HEK293 (cell line): ENCODE measurements around the gene NAALADL2.

Source experiments
- CTCF ChIA-PET: fragments of 350-600 bp; formaldehyde crosslinking; extraction: SDS; loops from one replicate; lab custom pipeline; 2021; ENCODE audit warnings: antibody characterized with exemption; lab: Yijun Ruan, JAX
- POLR2A ChIA-PET: fragments of 300-600 bp; formaldehyde crosslinking; extraction: SDS; loops from one replicate; lab custom pipeline; 2020; ENCODE audit warnings: antibody characterized with exemption, inconsistent platforms; lab: Yijun Ruan, JAX
- H3K27ac ChIP-seq: fragments of 200-500 bp; sonication (Bioruptor generic); 2 replicates; pipeline ENCODE4 v1.5.1; 2014; ENCODE audit warnings: low read depth, low read length, control low read depth, inconsistent platforms; ENCODE audit errors: extremely low read depth
- H3K36me3 ChIP-seq, 2 experiments: fragments of 200-500 bp in 1 of 2; sonication (Bioruptor generic) in 1 of 2; 1 replicate in 1 of 2; 2 replicates in 1 of 2; pipeline ENCODE4 v1.5.1; 2014 to 2017; ENCODE audit warnings: inconsistent platforms in 2 of 2, low read length in 2 of 2; ENCODE audit not compliant: control insufficient read depth in 2 of 2, insufficient read depth in 1 of 2
- H3K4me1 ChIP-seq: fragments of 200-500 bp; sonication (Bioruptor generic); 2 replicates; pipeline ENCODE4 v1.5.1; 2014; ENCODE audit warnings: mild to moderate bottlenecking, low read length, inconsistent platforms; ENCODE audit not compliant: control insufficient read depth, insufficient read depth
- H3K4me3 ChIP-seq: 2 replicates; pipeline ENCODE4 v1.5.1; 2011; ENCODE audit warnings: low read depth, mild to moderate bottlenecking, control low read depth, low read length, moderate library complexity
- H3K9me3 ChIP-seq: fragments of 200-500 bp; sonication (Bioruptor generic); 2 replicates; pipeline ENCODE4 v1.5.1; 2014; ENCODE audit warnings: low read depth, low read length, inconsistent platforms; ENCODE audit not compliant: control insufficient read depth, insufficient read depth
- HOXD13 ChIP-seq: sonication (generic); formaldehyde crosslinking; IDR thresholded peaks from 2 replicates; pipeline ENCODE4 v1.8.0; 2022; ENCODE audit warnings: missing genetic modification reagents, borderline replicate concordance
- SCRT1 ChIP-seq: fragments of 450-650 bp; formaldehyde crosslinking; IDR thresholded peaks from 2 replicates; pipeline ENCODE4 v1.5.1; 2016; ENCODE audit warnings: missing biosample characterization, missing genetic modification characterization, borderline replicate concordance
- SCRT2 ChIP-seq: fragments of 450-650 bp; formaldehyde crosslinking; IDR thresholded peaks from 2 replicates; pipeline ENCODE4 v1.5.1; 2016; ENCODE audit warnings: missing biosample characterization, missing genetic modification characterization
- ZBTB48 ChIP-seq: fragments of 450-650 bp; formaldehyde crosslinking; IDR thresholded peaks from 2 replicates; pipeline ENCODE4 v1.5.1; 2016; ENCODE audit warnings: missing biosample characterization, missing genetic modification characterization
- ZFP37 ChIP-seq: fragments of 450-650 bp; formaldehyde crosslinking; IDR thresholded peaks from 2 replicates; pipeline ENCODE4 v1.5.1; 2016; ENCODE audit warnings: missing biosample characterization, missing genetic modification characterization
- ZNF121 ChIP-seq: fragments of 450-650 bp; formaldehyde crosslinking; IDR thresholded peaks from 2 replicates; pipeline ENCODE4 v1.5.1; 2016; ENCODE audit warnings: missing biosample characterization, missing genetic modification characterization
- ZNF133 ChIP-seq: fragments of 450-650 bp; formaldehyde crosslinking; IDR thresholded peaks from 2 replicates; pipeline ENCODE4 v1.5.1; 2016; ENCODE audit warnings: missing biosample characterization, missing genetic modification characterization
- ZNF157 ChIP-seq: fragments of 450-650 bp; formaldehyde crosslinking; IDR thresholded peaks from 2 replicates; pipeline ENCODE4 v1.5.1; 2016; ENCODE audit warnings: missing biosample characterization, missing genetic modification characterization
- ZNF19 ChIP-seq: fragments of 450-650 bp; formaldehyde crosslinking; IDR thresholded peaks from 2 replicates; pipeline ENCODE4; 2016; ENCODE audit warnings: missing biosample characterization, missing genetic modification characterization, low read depth
- ZNF202 ChIP-seq: fragments of 450-650 bp; formaldehyde crosslinking; IDR thresholded peaks from 2 replicates; pipeline ENCODE4 v1.5.1; 2016; ENCODE audit warnings: missing biosample characterization, missing genetic modification characterization, borderline replicate concordance
- ZNF248 ChIP-seq: fragments of 450-650 bp; formaldehyde crosslinking; IDR thresholded peaks from 2 replicates; pipeline ENCODE4 v1.5.1; 2017; ENCODE audit warnings: missing biosample characterization, missing genetic modification characterization
- ZNF266 ChIP-seq: fragments of 450-650 bp; formaldehyde crosslinking; IDR thresholded peaks from 2 replicates; pipeline ENCODE4 v1.5.1; 2016; ENCODE audit warnings: missing biosample characterization, missing genetic modification characterization, low read depth
- ZNF426 ChIP-seq: fragments of 450-650 bp; formaldehyde crosslinking; IDR thresholded peaks from 2 replicates; pipeline ENCODE4 v1.5.1; 2017; ENCODE audit warnings: missing biosample characterization, missing genetic modification characterization, mild to moderate bottlenecking, inconsistent platforms, moderate library complexity
- ZNF433 ChIP-seq: fragments of 450-650 bp; formaldehyde crosslinking; IDR thresholded peaks from 2 replicates; pipeline ENCODE4 v1.5.1; 2016; ENCODE audit warnings: missing biosample characterization, missing genetic modification characterization, low read depth
- ZNF48 ChIP-seq: fragments of 450-650 bp; formaldehyde crosslinking; IDR thresholded peaks from 2 replicates; pipeline ENCODE4 v1.5.1; 2016; ENCODE audit warnings: missing biosample characterization, missing genetic modification characterization
- ZNF529 ChIP-seq: fragments of 450-650 bp; formaldehyde crosslinking; IDR thresholded peaks from 2 replicates; pipeline ENCODE4 v1.5.1; 2017; ENCODE audit warnings: missing genetic modification characterization, missing biosample characterization; ENCODE audit not compliant: insufficient replicate concordance
- ZNF530 ChIP-seq: fragments of 450-650 bp; formaldehyde crosslinking; IDR thresholded peaks from 2 replicates; pipeline ENCODE4 v1.5.1; 2016; ENCODE audit warnings: low read depth, missing biosample characterization, missing genetic modification characterization
- ZNF560 ChIP-seq: fragments of 450-650 bp; formaldehyde crosslinking; IDR thresholded peaks from 2 replicates; pipeline ENCODE4 v1.5.1; 2017; ENCODE audit warnings: missing biosample characterization, missing genetic modification characterization, borderline replicate concordance
- ZNF571 ChIP-seq: fragments of 450-650 bp; formaldehyde crosslinking; IDR thresholded peaks from 2 replicates; pipeline ENCODE4 v1.5.0; 2017; ENCODE audit warnings: missing biosample characterization, missing genetic modification characterization
- ZNF677 ChIP-seq: fragments of 450-650 bp; IDR thresholded peaks from 2 replicates; pipeline ENCODE4 v1.5.0; 2018; ENCODE audit warnings: missing biosample characterization, mild to moderate bottlenecking, missing genetic modification characterization, moderate library complexity
- ZNF76 ChIP-seq: fragments of 450-650 bp; formaldehyde crosslinking; IDR thresholded peaks from 2 replicates; pipeline ENCODE4; 2016; ENCODE audit warnings: low read depth, missing biosample characterization, missing genetic modification characterization, borderline replicate concordance
- TF ChIP-seq, protein P1 (sequence below): fragments of 450-650 bp; formaldehyde crosslinking; IDR thresholded peaks from 2 replicates; pipeline ENCODE4 v1.5.1; 2016; ENCODE audit warnings: missing biosample characterization, missing genetic modification characterization
- TF ChIP-seq, protein P2 (sequence below): fragments of 450-650 bp; formaldehyde crosslinking; IDR thresholded peaks from 2 replicates; pipeline ENCODE4 v1.5.1; 2016; ENCODE audit warnings: missing biosample characterization, missing genetic modification characterization
- TF ChIP-seq, protein P3 (sequence below): fragments of 450-650 bp; formaldehyde crosslinking; IDR thresholded peaks from 2 replicates; pipeline ENCODE4 v1.5.1; 2017; ENCODE audit warnings: missing biosample characterization, missing genetic modification characterization
- TF ChIP-seq, protein P4 (sequence below): fragments of 450-650 bp; formaldehyde crosslinking; conservative IDR thresholded peaks from 2 replicates; pipeline ENCODE4 v1.5.1; 2016; ENCODE audit warnings: low read depth, missing biosample characterization, missing genetic modification characterization
- TF ChIP-seq, protein P5 (sequence below): fragments of 450-650 bp; formaldehyde crosslinking; IDR thresholded peaks from 2 replicates; pipeline ENCODE4 v1.5.1; 2017; ENCODE audit warnings: missing biosample characterization, missing genetic modification characterization

The NAALADL2 gene

DNA sequence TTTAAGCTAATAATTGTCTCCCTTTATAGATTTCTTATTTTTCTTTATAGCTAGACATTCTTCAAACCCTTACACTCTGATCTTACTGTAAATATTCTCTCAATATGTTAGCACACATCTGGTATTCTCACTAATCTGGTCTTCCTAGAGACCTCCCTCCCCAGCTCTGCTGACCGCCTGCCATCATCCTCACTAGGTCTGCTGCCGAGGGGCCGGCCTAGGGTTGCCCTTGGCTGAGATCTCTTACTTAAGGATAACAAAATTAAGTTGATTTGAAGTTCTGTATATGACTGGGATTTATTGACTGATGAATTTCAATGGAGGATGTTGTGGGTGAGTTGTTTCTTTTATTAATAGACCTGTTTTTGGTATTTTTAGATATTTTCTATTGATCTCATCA, 586.6 kb downstream of the NAALADL2 start:
- CTCF ChIA-PET, result no interaction called here
- POLR2A ChIA-PET, result no interaction called here
- H3K9me3 ChIP-seq, result no peaks in the 10 kb centered on the region
- no peak overlapping the region for H3K27ac ChIP-seq
- H3K36me3 ChIP-seq, result no peaks in the 10 kb centered on the region
- no peaks in the 10 kb centered on the region for H3K4me1 ChIP-seq
- TF ChIP-seq ZNF133 (tag by site-specific recombination) (no peak), ZNF248 (tag by site-specific recombination) (no peak), ZNF530 (tag by site-specific recombination) (no peak), HOXD13 (no peak), ZNF48 (tag by site-specific recombination) (no peak), ZNF529 (tag by site-specific recombination) (no peak), ZNF571 (tag by site-specific recombination) (no peak), SCRT2 (no peak), ZNF157 (no peak), ZNF76 (tag by site-specific recombination) (no peak), ZNF266 (no peak), ZNF433 (no peak), ZBTB48 (tag by site-specific recombination) (no peak), ZNF426 (tag by site-specific recombination) (no peak), ZFP37 (no peak), ZNF202 (tag by site-specific recombination) (no peak), ZNF677 (tag by site-specific recombination) (no peak)
- TF ChIP-seq, protein P1, sequence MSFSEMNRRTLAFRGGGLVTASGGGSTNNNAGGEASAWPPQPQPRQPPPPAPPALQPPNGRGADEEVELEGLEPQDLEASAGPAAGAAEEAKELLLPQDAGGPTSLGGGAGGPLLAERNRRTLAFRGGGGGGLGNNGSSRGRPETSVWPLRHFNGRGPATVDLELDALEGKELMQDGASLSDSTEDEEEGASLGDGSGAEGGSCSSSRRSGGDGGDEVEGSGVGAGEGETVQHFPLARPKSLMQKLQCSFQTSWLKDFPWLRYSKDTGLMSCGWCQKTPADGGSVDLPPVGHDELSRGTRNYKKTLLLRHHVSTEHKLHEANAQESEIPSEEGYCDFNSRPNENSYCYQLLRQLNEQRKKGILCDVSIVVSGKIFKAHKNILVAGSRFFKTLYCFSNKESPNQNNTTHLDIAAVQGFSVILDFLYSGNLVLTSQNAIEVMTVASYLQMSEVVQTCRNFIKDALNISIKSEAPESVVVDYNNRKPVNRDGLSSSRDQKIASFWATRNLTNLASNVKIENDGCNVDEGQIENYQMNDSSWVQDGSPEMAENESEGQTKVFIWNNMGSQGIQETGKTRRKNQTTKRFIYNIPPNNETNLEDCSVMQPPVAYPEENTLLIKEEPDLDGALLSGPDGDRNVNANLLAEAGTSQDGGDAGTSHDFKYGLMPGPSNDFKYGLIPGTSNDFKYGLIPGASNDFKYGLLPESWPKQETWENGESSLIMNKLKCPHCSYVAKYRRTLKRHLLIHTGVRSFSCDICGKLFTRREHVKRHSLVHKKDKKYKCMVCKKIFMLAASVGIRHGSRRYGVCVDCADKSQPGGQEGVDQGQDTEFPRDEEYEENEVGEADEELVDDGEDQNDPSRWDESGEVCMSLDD (tag by site-specific recombination), result no peak
- TF ChIP-seq, protein P2, sequence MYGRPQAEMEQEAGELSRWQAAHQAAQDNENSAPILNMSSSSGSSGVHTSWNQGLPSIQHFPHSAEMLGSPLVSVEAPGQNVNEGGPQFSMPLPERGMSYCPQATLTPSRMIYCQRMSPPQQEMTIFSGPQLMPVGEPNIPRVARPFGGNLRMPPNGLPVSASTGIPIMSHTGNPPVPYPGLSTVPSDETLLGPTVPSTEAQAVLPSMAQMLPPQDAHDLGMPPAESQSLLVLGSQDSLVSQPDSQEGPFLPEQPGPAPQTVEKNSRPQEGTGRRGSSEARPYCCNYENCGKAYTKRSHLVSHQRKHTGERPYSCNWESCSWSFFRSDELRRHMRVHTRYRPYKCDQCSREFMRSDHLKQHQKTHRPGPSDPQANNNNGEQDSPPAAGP (tag by site-specific recombination), result no peak
- TF ChIP-seq, protein P3, sequence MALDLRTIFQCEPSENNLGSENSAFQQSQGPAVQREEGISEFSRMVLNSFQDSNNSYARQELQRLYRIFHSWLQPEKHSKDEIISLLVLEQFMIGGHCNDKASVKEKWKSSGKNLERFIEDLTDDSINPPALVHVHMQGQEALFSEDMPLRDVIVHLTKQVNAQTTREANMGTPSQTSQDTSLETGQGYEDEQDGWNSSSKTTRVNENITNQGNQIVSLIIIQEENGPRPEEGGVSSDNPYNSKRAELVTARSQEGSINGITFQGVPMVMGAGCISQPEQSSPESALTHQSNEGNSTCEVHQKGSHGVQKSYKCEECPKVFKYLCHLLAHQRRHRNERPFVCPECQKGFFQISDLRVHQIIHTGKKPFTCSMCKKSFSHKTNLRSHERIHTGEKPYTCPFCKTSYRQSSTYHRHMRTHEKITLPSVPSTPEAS, result no peak
- H3K4me3 ChIP-seq, result no peak overlapping the region

DNA sequence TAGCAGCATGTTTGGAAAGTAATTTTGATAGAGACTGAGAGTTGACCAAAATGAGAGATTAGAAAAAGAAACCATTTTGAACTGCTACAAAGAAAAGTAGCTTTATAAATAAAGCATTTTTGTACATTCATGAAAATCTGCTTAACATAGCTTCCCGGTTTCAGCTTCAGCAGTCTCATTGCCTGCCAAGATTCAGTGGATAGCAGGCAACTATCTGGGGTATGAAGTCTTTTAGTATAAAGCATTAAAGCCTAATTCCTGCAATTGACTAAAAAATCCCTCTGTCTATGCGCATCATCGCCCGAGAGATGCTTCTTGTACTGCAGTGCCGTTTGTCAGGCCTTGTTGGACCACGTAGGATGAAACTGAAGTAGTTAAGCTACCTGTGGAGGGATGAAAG, 588.4 kb downstream of the NAALADL2 start:
- H3K36me3 ChIP-seq, result no peaks in the 10 kb centered on the region
- H3K9me3 ChIP-seq, result no peaks in the 10 kb centered on the region
- no peak overlapping the region for H3K27ac ChIP-seq
- H3K4me3 ChIP-seq, result no peak overlapping the region
- CTCF ChIA-PET, result no interaction called here
- POLR2A ChIA-PET, result no interaction called here
- no peaks in the 10 kb centered on the region for H3K4me1 ChIP-seq
- no peak for TF ChIP-seq ZNF560
- no peak for TF ChIP-seq ZNF266
- TF ChIP-seq, protein P4, sequence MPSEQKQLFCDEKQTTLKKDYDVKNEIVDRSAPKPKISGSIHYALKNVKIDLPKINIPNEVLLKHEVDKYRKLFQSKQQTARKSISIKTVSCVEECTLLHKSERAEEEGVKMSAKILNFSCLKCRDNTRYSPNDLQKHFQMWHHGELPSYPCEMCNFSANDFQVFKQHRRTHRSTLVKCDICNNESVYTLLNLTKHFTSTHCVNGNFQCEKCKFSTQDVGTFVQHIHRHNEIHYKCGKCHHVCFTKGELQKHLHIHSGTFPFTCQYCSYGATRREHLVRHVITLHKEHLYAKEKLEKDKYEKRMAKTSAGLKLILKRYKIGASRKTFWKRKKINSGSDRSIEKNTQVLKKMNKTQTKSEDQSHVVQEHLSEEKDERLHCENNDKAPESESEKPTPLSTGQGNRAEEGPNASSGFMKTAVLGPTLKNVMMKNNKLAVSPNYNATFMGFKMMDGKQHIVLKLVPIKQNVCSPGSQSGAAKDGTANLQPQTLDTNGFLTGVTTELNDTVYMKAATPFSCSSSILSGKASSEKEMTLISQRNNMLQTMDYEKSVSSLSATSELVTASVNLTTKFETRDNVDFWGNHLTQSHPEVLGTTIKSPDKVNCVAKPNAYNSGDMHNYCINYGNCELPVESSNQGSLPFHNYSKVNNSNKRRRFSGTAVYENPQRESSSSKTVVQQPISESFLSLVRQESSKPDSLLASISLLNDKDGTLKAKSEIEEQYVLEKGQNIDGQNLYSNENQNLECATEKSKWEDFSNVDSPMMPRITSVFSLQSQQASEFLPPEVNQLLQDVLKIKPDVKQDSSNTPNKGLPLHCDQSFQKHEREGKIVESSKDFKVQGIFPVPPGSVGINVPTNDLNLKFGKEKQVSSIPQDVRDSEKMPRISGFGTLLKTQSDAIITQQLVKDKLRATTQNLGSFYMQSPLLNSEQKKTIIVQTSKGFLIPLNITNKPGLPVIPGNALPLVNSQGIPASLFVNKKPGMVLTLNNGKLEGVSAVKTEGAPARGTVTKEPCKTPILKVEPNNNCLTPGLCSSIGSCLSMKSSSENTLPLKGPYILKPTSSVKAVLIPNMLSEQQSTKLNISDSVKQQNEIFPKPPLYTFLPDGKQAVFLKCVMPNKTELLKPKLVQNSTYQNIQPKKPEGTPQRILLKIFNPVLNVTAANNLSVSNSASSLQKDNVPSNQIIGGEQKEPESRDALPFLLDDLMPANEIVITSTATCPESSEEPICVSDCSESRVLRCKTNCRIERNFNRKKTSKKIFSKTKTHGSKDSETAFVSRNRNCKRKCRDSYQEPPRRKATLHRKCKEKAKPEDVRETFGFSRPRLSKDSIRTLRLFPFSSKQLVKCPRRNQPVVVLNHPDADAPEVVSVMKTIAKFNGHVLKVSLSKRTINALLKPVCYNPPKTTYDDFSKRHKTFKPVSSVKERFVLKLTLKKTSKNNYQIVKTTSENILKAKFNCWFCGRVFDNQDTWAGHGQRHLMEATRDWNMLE (tag by site-specific recombination), result no peak
- no peak for TF ChIP-seq SCRT1
- no peak for TF ChIP-seq ZNF19 (tag by site-specific recombination)
- TF ChIP-seq ZNF121 (tag by site-specific recombination), result no peak
- TF ChIP-seq, protein P5, sequence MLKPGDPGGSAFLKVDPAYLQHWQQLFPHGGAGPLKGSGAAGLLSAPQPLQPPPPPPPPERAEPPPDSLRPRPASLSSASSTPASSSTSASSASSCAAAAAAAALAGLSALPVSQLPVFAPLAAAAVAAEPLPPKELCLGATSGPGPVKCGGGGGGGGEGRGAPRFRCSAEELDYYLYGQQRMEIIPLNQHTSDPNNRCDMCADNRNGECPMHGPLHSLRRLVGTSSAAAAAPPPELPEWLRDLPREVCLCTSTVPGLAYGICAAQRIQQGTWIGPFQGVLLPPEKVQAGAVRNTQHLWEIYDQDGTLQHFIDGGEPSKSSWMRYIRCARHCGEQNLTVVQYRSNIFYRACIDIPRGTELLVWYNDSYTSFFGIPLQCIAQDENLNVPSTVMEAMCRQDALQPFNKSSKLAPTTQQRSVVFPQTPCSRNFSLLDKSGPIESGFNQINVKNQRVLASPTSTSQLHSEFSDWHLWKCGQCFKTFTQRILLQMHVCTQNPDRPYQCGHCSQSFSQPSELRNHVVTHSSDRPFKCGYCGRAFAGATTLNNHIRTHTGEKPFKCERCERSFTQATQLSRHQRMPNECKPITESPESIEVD (tag by site-specific recombination), result no peak
